Peyer's patch (tissue), 4 donors: ENCODE results near the gene FOXR1. TPM values are rescaled to one million over a fixed set of nuclear protein-coding genes. Genes with fewer than 3 reads are reported as not detected.

ENCODE experiments used
- DNase-seq, 3 donors: peaks; one replicate each; pipeline ENCODE4 v3.0.0-alpha.2; 2017 to 2019
- H3K27ac ChIP-seq, 4 donors: fragments of 200-600 bp; sonication (generic); one replicate each; pipeline ENCODE4 v1.5.1; 2016 to 2019
- H3K27me3 ChIP-seq, 2 donors: fragments of 200-600 bp; sonication (generic); one replicate each; pipeline ENCODE4 v1.5.1; 2019
- H3K36me3 ChIP-seq, 3 donors: fragments of 200-600 bp; sonication (generic); one replicate each; pipeline ENCODE4 v1.5.1; 2016 to 2019
- H3K4me1 ChIP-seq, 4 donors: fragments of 200-600 bp; sonication (generic); one replicate each; pipeline ENCODE4 v1.5.1; 2016 to 2019
- H3K4me3 ChIP-seq, 4 donors: fragments of 200-600 bp; sonication (generic); 1 replicate in 3 of 4; 2 replicates in 1 of 4; pipeline ENCODE4 v1.5.1; 2016 to 2019; ENCODE audit warnings: mild to moderate bottlenecking in 1 of 4
- H3K9me3 ChIP-seq, 4 donors: fragments of 200-600 bp; sonication (generic); one replicate each; pipeline ENCODE4 v1.5.1; 2016 to 2019; ENCODE audit warnings: mild to moderate bottlenecking in 1 of 4
- CTCF ChIP-seq, 6 experiments: fragments of 450-650 bp in 4 of 6; fragments of 200-600 bp in 2 of 6; sonication (generic) in 1 of 6; IDR thresholded peaks; one replicate each; pipeline ENCODE4 v1.5.1; 2017 to 2019; ENCODE audit warnings: antibody characterized with exemption in 6 of 6, mild to moderate bottlenecking in 3 of 6, moderate library complexity in 1 of 6
- POLR2A ChIP-seq, 2 donors: fragments of 450-650 bp; IDR thresholded peaks; one replicate each; pipeline ENCODE4 v1.5.1; 2017; ENCODE audit warnings: antibody characterized with exemption in 2 of 2, mild to moderate bottlenecking in 2 of 2, moderate library complexity in 2 of 2
- total RNA-seq, 4 donors: library from RNA; depleted of rRNA; stranded (reverse); fragments of >200 nt; gene quantifications; one replicate each; pipeline ENCODE4 v1.1.0, GENCODE V29; 2016

FOXR1 gene
- total RNA-seq, 4 donors from 2014 or later = not detected

DNA sequence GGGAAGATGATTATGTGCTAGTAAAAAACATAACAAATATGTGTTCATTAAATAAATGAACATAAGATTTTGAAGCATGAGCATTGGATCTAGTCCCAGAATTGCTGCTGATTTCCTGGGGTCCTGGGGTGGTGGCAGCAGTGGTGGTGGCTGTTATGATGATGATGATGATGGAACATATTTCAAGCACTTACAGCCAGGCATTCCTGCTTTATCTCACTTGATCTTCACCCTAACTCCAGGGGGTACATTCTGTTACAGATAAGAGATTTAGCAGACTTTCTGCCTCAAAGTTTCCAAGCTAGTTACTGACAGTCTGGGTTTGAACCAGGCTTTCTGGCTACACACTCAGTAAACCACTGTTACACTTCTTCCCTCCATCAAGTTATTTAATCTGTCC, 52.2 kb downstream of the FOXR1 start:
- Histone ChIP-seq H3K27me3 (no peaks in the 10 kb centered on the region), H3K36me3 (peaks cover 0 to 50% (median 0%) of the 10 kb centered on the region in 3 donors), H3K9me3 (no peaks in the 10 kb centered on the region), H3K4me1 (peaks cover 0 to 75% (median 14%) of the 10 kb centered on the region in 4 donors), H3K27ac (peak overlapping the region in 2 of 4 donors; percentile 76 to 88), H3K4me3 (no peak overlapping the region)
- TF ChIP-seq CTCF (IDR thresholded peaks at IDR 0.05) (no peak), POLR2A (IDR thresholded peaks at IDR 0.05) (no peak)
- DNase-seq = no peak

- Histone ChIP-seq H3K27ac (peak overlapping the region in 2 of 4 donors; percentile 76 to 88), H3K36me3 (peaks cover 0 to 50% (median 0%) of the 10 kb centered on the region in 3 donors), H3K4me3 (peak overlapping the region in 2 of 4 donors; percentile 75 to 81), H3K4me1 (peaks cover 0 to 77% (median 12%) of the 10 kb centered on the region in 4 donors), H3K27me3 (no peaks in the 10 kb centered on the region), H3K9me3 (no peaks in the 10 kb centered on the region)
- TF ChIP-seq CTCF (IDR thresholded peaks at IDR 0.05) (no peak), POLR2A (IDR thresholded peaks at IDR 0.05) (no peak)
- no peak for DNase-seq
Observed at GRCh38 chr11:119024430-119025098, 53.0 kb downstream of the FOXR1 start.

DNA sequence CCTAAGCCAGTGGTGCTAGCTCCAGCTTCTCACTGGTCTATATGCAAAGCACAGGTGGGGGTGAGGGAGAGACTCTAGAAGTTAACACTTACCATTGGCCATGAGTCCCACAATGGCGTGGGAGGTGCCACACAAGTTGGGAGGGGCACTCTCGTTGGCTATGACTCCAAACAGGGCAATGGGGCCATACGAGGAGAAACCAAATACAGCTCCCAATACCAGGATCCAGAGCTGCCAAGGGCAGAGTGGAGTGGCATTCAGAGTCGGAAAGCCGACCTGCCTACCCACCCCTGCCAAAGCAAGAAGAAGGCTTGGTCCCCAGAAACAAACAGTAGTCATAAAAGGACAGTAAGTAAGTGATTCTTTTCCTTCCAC, 53.5 kb downstream of the FOXR1 start:
- no peak for DNase-seq
- H3K4me3 ChIP-seq = peak overlapping the region in 2 of 4 donors; percentile 75 to 81
- H3K4me1 ChIP-seq = peaks cover 0 to 75% (median 9%) of the 10 kb centered on the region in 4 donors
- H3K27me3 ChIP-seq = no peaks in the 10 kb centered on the region
- peaks cover 0 to 50% (median 0%) of the 10 kb centered on the region in 3 donors for H3K36me3 ChIP-seq
- no peaks in the 10 kb centered on the region for H3K9me3 ChIP-seq
- peak overlapping the region in 2 of 4 donors; percentile 76 to 88 for H3K27ac ChIP-seq
- TF ChIP-seq CTCF (IDR thresholded peaks at IDR 0.05) (no peak), POLR2A (IDR thresholded peaks at IDR 0.05) (no peak)

DNA sequence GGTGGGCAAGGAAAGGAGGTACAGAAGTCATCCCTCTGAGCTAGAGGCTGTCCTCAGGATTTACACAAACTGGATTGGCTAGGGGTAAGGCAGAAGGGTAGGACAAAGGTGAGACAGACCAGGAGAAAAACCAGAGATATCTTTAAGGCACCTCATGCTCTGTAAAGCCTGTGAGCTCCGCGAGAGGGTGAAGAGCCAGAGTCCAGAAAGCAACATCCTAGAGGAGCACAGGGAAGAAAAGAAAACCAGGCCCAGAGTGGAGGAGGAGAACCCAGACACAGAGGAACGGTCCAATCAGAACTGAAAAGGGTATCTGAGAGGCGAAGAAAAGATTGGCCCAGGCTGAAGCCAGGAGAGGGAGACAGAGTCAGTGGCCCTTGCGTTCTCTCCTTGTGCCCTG, 54.0 kb downstream of the FOXR1 start:
- TF ChIP-seq CTCF (IDR thresholded peaks at IDR 0.05) (no peak), POLR2A (IDR thresholded peaks at IDR 0.05) (no peak)
- no peak for DNase-seq
- Histone ChIP-seq H3K27me3 (no peaks in the 10 kb centered on the region), H3K4me3 (peak overlapping the region in 2 of 4 donors; percentile 75 to 81), H3K36me3 (peaks cover 0 to 50% (median 0%) of the 10 kb centered on the region in 3 donors), H3K4me1 (peaks cover 0 to 72% (median 8%) of the 10 kb centered on the region in 4 donors), H3K27ac (peak overlapping the region in 3 of 4 donors; percentile 3 to 93 (median 88)), H3K9me3 (no peaks in the 10 kb centered on the region)

- DNase-seq = no peak
Observed at GRCh38 chr11:119025978-119026766, 54.6 kb downstream of the FOXR1 start.

More at GRCh38 chr11:119025978-119026766, 54.6 kb downstream of the FOXR1 start:
- peaks cover 0 to 50% (median 0%) of the 10 kb centered on the region in 3 donors for H3K36me3 ChIP-seq
- TF ChIP-seq POLR2A (IDR thresholded peaks at IDR 0.05) (no peak), CTCF (IDR thresholded peaks at IDR 0.05) (no peak)
- H3K27me3 ChIP-seq = no peaks in the 10 kb centered on the region
- H3K27ac ChIP-seq = peak overlapping the region in 3 of 4 donors; percentile 3 to 93 (median 88)
- peak overlapping the region in 2 of 4 donors; percentile 75 to 81 for H3K4me3 ChIP-seq
- H3K9me3 ChIP-seq = no peaks in the 10 kb centered on the region
- H3K4me1 ChIP-seq = peaks cover 0 to 69% (median 7%) of the 10 kb centered on the region in 4 donors
